K562 (cell line): Measurements from ENCODE around the gene TSTD1. TPM values are rescaled to one million over a fixed set of nuclear protein-coding genes. Genes with fewer than 3 reads are reported as not detected.

ENCODE experiments used
- ASH1L ChIP-seq: fragments of 450-650 bp; IDR thresholded peaks from 2 replicates; pipeline ENCODE4 v1.6.1; 2018; ENCODE audit warnings: borderline replicate concordance, mild to moderate bottlenecking, low read depth; ENCODE audit not compliant: partially characterized antibody
- BRD4 ChIP-seq: fragments of 200-600 bp; sonication (generic); IDR thresholded peaks from 2 replicates; pipeline ENCODE4 v1.6.1; 2017; ENCODE audit warnings: inconsistent platforms
- DACH1 ChIP-seq: fragments of 450-650 bp; IDR thresholded peaks from 2 replicates; pipeline ENCODE4 v1.6.1; 2018; ENCODE audit not compliant: partially characterized antibody
- HBP1 ChIP-seq: fragments of 450-650 bp; formaldehyde crosslinking; IDR thresholded peaks from 2 replicates; pipeline ENCODE4 v1.4.0; 2022; ENCODE audit warnings: missing genetic modification characterization
- IRF2 ChIP-seq: sonication (generic); formaldehyde crosslinking; IDR thresholded peaks from 2 replicates; pipeline ENCODE4 v1.8.1; 2022; ENCODE audit warnings: mild to moderate bottlenecking, missing genetic modification reagents
- KDM1A ChIP-seq, 2 experiments: fragments of 450-650 bp; IDR thresholded peaks; 2 replicates each; pipeline ENCODE4 v1.6.1; 2016; ENCODE audit warnings: mild to moderate bottlenecking in 2 of 2
- KLF1 ChIP-seq: fragments of 450-650 bp; IDR thresholded peaks from 2 replicates; pipeline ENCODE4 v1.6.1; 2016; ENCODE audit warnings: missing genetic modification characterization, missing compliant biosample characterization
- MAFF ChIP-seq: IDR thresholded peaks from 2 replicates; pipeline ENCODE4 v1.6.1; 2012; ENCODE audit warnings: low read length, improper control_type of control experiment
- MAX ChIP-seq: sonication (generic); formaldehyde crosslinking; IDR thresholded peaks from 2 replicates; pipeline ENCODE4 v1.9.0; 2022; ENCODE audit warnings: mild to moderate bottlenecking, missing genetic modification reagents
- NCOA2 ChIP-seq, 2 experiments: fragments of 450-650 bp; IDR thresholded peaks; 2 replicates each; pipeline ENCODE4 v1.6.1; 2018; ENCODE audit warnings: mild to moderate bottlenecking in 2 of 2, moderate library complexity in 1 of 2; ENCODE audit not compliant: partially characterized antibody in 2 of 2
- NFRKB ChIP-seq: fragments of 450-650 bp; IDR thresholded peaks from 2 replicates; pipeline ENCODE4 v1.6.1; 2016; ENCODE audit warnings: low read depth
- POLR2H ChIP-seq: IDR thresholded peaks from 2 replicates; pipeline ENCODE4 v1.6.1; 2016; ENCODE audit warnings: missing genetic modification characterization, low read depth, mild to moderate bottlenecking, control low read depth, missing compliant biosample characterization, moderate library complexity
- RAD21 ChIP-seq, 2 experiments: fragments of 250-450 bp in 1 of 2; fragments of 450-650 bp in 1 of 2; sonication (Bioruptor Pico) in 1 of 2; formaldehyde crosslinking in 1 of 2; IDR thresholded peaks in 1 of 2; conservative IDR thresholded peaks in 1 of 2; 2 replicates each; pipeline versions ENCODE4 v1.4.0 to v1.8.0; 2020 to 2022; ENCODE audit warnings: mild to moderate bottlenecking in 2 of 2, moderate library complexity in 1 of 2
- SIRT6 ChIP-seq: IDR thresholded peaks from one replicate; pipeline ENCODE4 v1.6.1; 2012; ENCODE audit warnings: low read depth, mild to moderate bottlenecking, control low read depth, inconsistent platforms, low read length, moderate library complexity
- SREBF1 ChIP-seq: fragments of 150-350 bp; IDR thresholded peaks from 2 replicates; pipeline ENCODE4 v1.6.1; 2014; ENCODE audit warnings: antibody characterized with exemption, low read depth, low read length, borderline replicate concordance
- TAF9B ChIP-seq: fragments of 450-650 bp; IDR thresholded peaks from 2 replicates; pipeline ENCODE4 v1.6.1; 2018; ENCODE audit warnings: mild to moderate bottlenecking; ENCODE audit not compliant: partially characterized antibody
- TCF15 ChIP-seq: fragments of 250-450 bp; sonication (Bioruptor Pico); IDR thresholded peaks from 2 replicates; pipeline ENCODE4 v1.8.0; 2022; ENCODE audit warnings: moderate library complexity, mild to moderate bottlenecking, inconsistent platforms
- ZBTB17 ChIP-seq: fragments of 450-650 bp; formaldehyde crosslinking; IDR thresholded peaks from 2 replicates; pipeline ENCODE4 v1.4.0; 2020; ENCODE audit warnings: mild to moderate bottlenecking
- ZNF146 ChIP-seq: IDR thresholded peaks from one replicate; pipeline ENCODE4 v1.6.1; 2018; ENCODE audit warnings: missing compliant biosample characterization; ENCODE audit not compliant: unreplicated experiment
- ZNF174 ChIP-seq: fragments of 250-450 bp; sonication (Bioruptor Pico); IDR thresholded peaks from 2 replicates; pipeline ENCODE4 v1.4.0; 2020; ENCODE audit warnings: mild to moderate bottlenecking
- polyA plus RNA-seq, 8 experiments: library from polyadenylated mRNA; depleted of rRNA in 4 of 8; stranded (reverse) in 5 of 8; unstranded in 3 of 8; fragments of >200 nt; fragmentation: Nextera tagmentation in 2 of 8; fragmentation: Illumina TruSeq in 1 of 8; extraction: Ambion mirVana in 2 of 8; extraction: Trizol in 1 of 8; gene quantifications; 2 replicates each; pipeline versions ENCODE4 v1.2.1 to v1.2.3, GENCODE V29; 2011 to 2014; ENCODE audit warnings: inconsistent platforms in 1 of 8, missing spikeins in 1 of 8
- total RNA-seq, 7 experiments: library from RNA; depleted of rRNA in 6 of 7; stranded (reverse); fragments of >200 nt in 6 of 7; fragmentation: Illumina TruSeq in 2 of 7; extraction: Trizol in 2 of 7; gene quantifications; 2 replicates each; pipeline versions ENCODE4 v1.2.1 to v1.2.3, GENCODE V29; 2011 to 2021; ENCODE audit warnings: low replicate concordance in 1 of 7
- TF ChIP-seq, protein P1 (sequence below): sonication (generic); formaldehyde crosslinking; IDR thresholded peaks from 2 replicates; pipeline ENCODE4 v1.8.0; 2022; ENCODE audit warnings: missing genetic modification reagents, mild to moderate bottlenecking, borderline replicate concordance
- TF ChIP-seq, protein P2 (sequence below): fragments of 450-650 bp; IDR thresholded peaks from 2 replicates; pipeline ENCODE4 v1.6.1; 2016; ENCODE audit warnings: antibody characterized with exemption

TSTD1 gene
- total and polyA plus RNA-seq, 9 of the 15 experiments (the other 6 are each of a cell fraction or from before 2014, with no cell fraction given), result 0.23 to 0.53 TPM; not detected in 7

DNA sequence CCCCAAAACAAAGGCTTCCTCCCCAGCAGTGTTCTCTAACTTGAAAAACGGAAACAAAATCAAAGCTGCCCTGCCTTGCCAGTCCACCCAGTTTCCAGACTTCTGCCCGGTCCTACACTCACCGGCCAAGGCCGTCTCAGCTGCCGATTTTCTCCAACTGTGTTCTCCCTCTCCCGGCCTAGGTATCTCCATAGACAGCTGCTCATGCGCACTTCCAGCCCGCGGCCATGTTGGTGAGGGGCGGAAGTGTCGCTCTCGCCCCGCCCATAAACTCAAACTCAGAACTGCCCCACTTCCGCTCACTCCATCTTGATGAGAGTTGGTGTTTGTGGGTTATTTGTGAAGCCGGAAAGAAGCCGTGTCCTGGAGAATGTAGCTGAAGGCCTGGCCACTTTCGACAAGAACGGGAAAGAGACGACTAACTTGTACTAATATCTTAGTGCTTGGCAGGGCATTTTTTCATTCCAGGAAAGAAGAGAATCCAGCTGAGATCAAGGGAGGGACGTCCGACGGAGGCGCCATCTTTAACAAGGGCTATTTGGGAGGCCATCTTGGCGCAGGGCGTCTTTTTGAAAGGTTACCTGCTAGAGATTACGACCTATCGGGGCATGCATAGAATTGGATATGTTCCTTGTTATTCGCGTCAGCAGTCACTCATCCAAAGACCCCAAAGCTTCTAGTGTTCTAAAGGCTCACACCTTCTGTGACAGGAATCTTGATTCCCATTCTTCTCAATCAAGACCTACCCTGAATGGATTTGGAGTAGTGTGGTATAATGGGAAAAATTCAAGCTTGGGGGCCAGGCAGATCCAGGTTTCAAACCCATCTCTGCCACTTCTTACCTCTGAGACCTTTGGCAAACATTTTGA, 7.2 kb upstream of the TSTD1 start, which contains the start of gene USF1 (continued):
- peak; percentile 33; the same call in 1 of the 2 replicates for TF ChIP-seq ZBTB17 (CRISPR knock-in tag)
- no peak for TF ChIP-seq ZNF146
- no peak for TF ChIP-seq KDM1A (IDR thresholded peaks at IDR 0.05)
- TF ChIP-seq MAFF, result no peak
- peak; percentile 100 for TF ChIP-seq NFRKB
- TF ChIP-seq HBP1 (CRISPR knock-in tag), result no peak
- peak; percentile 59 for TF ChIP-seq ASH1L
- no peak for TF ChIP-seq SIRT6
- peak in 1 of 2 experiments; percentile 18; a peak in 1 of 4 replicates for TF ChIP-seq RAD21 (CRISPR knock-in tag; conservative IDR thresholded peaks at IDR 0.05 in 1 of 2, IDR thresholded peaks at IDR 0.05 in 1 of 2)
- peak; percentile 93 for TF ChIP-seq POLR2H
- peak; percentile 94 for TF ChIP-seq TAF9B
- TF ChIP-seq MAX (CRISPR knock-in tag), result no peak; the same call in 1 of the 2 replicates
- TF ChIP-seq KLF1 (tag), result peak; percentile 32; the same call in 1 of the 2 replicates
- TF ChIP-seq, protein P1, sequence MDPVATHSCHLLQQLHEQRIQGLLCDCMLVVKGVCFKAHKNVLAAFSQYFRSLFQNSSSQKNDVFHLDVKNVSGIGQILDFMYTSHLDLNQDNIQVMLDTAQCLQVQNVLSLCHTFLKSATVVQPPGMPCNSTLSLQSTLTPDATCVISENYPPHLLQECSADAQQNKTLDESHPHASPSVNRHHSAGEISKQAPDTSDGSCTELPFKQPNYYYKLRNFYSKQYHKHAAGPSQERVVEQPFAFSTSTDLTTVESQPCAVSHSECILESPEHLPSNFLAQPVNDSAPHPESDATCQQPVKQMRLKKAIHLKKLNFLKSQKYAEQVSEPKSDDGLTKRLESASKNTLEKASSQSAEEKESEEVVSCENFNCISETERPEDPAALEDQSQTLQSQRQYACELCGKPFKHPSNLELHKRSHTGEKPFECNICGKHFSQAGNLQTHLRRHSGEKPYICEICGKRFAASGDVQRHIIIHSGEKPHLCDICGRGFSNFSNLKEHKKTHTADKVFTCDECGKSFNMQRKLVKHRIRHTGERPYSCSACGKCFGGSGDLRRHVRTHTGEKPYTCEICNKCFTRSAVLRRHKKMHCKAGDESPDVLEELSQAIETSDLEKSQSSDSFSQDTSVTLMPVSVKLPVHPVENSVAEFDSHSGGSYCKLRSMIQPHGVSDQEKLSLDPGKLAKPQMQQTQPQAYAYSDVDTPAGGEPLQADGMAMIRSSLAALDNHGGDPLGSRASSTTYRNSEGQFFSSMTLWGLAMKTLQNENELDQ, result no peak
- peak; percentile 83; the same call in 1 of the 2 replicates for TF ChIP-seq BRD4
- TF ChIP-seq ZNF174, result no peak
- TF ChIP-seq NCOA2 (IDR thresholded peaks at IDR 0.05; ENCODE audit: partially characterized antibody in 2 of 2), result peak in 1 of 2 experiments; percentile 75
- TF ChIP-seq SREBF1, result no peak
- TF ChIP-seq TCF15 (CRISPR knock-in tag), result no peak
- no peak for TF ChIP-seq IRF2 (CRISPR knock-in tag)
- no peak for TF ChIP-seq DACH1
- TF ChIP-seq, protein P2, sequence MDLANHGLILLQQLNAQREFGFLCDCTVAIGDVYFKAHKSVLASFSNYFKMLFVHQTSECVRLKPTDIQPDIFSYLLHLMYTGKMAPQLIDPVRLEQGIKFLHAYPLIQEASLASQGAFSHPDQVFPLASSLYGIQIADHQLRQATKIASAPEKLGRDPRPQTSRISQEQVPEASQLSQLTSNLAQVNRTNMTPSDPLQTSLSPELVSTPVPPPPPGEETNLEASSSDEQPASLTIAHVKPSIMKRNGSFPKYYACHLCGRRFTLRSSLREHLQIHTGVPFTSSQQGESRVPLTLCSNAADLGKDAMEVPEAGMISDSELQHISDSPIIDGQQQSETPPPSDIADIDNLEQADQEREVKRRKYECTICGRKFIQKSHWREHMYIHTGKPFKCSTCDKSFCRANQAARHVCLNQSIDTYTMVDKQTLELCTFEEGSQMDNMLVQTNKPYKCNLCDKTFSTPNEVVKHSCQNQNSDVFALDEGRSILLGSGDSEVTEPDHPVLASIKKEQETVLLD, result peak; percentile 82
